Testis (tissue), 2 donors: ENCODE results near the gene SLC24A3.

Experiments
- POLR2A ChIP-seq: fragments of 450-650 bp; IDR thresholded peaks from one replicate; pipeline ENCODE4 v1.6.1; 2017; ENCODE audit warnings: antibody characterized with exemption, mild to moderate bottlenecking, moderate library complexity
- TF ChIP-seq, protein P1 (sequence below), 3 experiments: fragments of 450-650 bp in 2 of 3; fragments of 200-600 bp in 1 of 3; sonication (generic) in 1 of 3; IDR thresholded peaks; one replicate each; pipeline ENCODE4 v1.5.1; 2016 to 2019; ENCODE audit warnings: antibody characterized with exemption in 3 of 3, mild to moderate bottlenecking in 2 of 3, moderate library complexity in 1 of 3

DNA sequence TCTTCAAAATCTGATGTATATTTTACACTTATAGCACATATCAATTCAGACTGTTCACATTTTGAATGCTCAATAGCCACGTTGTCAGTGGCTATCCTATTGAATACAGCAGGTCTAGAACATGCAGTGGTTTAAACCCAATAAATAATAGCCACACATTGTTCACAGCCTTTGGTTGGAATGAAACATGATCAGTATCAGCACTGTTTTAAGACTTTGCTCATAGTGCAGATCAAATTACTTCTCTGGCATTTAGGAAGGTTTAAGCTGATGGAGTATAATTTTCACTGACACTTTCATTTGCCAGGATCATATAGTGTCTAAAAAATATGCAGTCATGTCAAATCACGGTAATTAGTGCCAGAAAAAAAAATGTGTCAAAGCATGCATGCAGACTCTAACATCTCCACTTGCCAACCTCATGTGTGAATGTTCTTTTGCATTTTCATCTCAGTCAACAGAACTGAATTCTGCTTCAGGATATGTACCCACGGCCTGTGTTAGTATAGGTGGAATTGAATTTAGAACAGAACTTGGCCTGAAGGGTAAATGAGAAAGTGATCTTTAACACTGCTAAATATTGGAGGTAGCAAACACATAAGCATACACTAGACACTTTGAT is 184.1 kb downstream of the SLC24A3 start:
- TF ChIP-seq, protein P1, sequence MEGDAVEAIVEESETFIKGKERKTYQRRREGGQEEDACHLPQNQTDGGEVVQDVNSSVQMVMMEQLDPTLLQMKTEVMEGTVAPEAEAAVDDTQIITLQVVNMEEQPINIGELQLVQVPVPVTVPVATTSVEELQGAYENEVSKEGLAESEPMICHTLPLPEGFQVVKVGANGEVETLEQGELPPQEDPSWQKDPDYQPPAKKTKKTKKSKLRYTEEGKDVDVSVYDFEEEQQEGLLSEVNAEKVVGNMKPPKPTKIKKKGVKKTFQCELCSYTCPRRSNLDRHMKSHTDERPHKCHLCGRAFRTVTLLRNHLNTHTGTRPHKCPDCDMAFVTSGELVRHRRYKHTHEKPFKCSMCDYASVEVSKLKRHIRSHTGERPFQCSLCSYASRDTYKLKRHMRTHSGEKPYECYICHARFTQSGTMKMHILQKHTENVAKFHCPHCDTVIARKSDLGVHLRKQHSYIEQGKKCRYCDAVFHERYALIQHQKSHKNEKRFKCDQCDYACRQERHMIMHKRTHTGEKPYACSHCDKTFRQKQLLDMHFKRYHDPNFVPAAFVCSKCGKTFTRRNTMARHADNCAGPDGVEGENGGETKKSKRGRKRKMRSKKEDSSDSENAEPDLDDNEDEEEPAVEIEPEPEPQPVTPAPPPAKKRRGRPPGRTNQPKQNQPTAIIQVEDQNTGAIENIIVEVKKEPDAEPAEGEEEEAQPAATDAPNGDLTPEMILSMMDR (IDR thresholded peaks at IDR 0.05), result no peak
- no peak for TF ChIP-seq POLR2A
